ENCODE measurements around the gene MGAT4B.

Gene MGAT4B

DNA sequence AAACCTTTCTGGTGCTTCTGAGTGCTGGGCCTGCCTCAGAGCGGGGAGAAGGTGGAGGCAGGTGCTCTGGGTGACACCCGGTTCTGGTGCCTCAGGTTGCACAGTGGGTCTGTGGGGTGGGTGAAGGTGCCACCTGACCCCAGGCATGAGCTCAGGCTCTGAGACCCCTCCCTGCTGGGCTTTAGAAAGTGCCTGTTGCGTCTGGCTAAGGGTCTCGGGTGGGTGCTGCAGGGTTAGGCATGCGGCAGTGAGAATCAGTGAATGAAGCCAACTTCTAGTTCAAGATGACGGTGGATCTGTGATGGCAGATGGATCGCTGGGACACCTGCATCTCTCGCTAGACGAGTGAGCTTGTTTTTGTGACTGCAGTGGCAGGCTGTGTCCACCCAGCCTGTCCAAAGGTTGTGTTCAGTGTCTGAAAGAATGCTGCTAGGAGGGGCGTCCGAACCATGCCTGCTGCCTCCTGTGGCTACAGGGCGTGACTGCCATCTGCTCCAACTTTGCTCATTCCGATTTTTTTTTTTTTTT lies 19.1 kb upstream of the MGAT4B start:
- DNase-seq = no peak

DNA sequence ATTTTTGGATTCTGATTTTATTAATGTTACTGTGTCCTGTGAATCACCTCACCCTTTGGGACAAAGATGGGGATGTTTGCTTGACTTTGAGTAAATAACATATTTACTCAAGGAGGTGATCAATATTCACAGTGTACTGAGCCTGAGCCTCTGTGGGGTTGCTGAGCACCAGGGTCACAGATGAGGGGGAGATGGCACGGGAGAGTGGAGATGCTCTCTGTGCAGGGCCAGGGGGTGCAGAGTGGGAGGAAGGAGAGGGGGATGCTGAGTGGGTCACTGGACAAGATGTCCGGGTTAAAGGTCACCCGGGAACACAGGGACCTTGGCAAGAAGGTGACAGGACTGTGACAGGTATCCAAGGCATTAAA lies 18.1 kb upstream of the MGAT4B start:
- DNase-seq = no peak

DNA sequence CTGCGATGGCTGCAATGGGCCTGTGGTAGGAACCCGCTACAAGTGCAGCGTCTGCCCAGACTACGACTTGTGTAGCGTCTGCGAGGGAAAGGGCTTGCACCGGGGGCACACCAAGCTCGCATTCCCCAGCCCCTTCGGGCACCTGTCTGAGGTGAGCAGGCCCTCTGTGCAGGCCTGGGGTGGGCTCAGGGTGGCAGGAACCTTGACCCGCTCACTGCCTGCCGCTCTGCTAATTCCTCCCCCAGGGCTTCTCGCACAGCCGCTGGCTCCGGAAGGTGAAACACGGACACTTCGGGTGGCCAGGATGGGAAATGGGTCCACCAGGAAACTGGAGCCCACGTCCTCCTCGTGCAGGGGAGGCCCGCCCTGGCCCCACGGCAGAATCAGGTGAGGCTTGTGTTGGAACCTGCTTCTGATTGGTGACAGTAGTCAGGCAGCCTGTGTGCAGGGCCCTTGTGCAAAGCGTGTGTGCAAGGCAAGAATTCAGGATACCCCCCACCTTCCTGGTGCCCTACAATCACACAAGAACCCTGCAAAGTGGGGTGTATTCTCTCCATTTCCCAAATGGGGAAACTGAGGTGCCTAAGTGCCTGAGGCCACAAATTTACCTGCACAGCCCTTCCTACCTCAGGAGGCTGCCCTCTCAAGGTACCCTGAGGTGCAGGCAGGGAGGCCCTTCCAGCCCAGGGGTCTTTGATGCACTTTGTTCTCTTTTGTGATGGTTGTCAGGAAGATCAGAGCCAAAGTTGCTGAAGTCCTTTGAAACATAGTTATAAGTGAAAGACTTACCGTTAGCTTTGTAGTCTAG lies 17.5 kb upstream of the MGAT4B start:
- no peak for DNase-seq

DNA sequence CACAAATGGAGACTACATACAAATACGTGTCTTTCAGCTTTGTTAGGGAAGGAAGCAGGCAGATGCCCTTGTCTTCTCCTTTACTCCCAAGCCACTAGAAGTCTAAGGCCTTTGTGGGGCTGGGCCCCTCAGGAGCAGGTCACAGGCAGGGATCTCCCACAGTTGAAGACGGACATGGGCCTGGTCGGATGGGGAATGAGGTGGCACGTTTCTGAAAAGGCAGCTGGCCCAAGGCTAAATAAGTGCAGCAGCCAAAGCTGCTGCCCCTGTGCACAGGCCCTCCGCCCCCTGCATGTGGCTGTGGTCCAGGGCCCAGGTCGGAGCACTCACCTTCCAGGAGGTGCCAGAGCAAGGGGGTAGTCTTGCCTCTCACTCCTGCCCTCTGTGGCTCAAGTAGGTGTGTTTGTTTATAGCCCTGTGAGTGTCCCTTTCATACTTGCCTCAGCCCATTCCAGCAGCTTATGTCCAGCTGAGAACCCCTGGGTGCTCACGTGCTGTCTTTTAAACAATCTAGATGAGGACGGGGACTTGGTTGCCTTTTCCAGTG lies 15.9 kb upstream of the MGAT4B start:
- no peak for DNase-seq

DNA sequence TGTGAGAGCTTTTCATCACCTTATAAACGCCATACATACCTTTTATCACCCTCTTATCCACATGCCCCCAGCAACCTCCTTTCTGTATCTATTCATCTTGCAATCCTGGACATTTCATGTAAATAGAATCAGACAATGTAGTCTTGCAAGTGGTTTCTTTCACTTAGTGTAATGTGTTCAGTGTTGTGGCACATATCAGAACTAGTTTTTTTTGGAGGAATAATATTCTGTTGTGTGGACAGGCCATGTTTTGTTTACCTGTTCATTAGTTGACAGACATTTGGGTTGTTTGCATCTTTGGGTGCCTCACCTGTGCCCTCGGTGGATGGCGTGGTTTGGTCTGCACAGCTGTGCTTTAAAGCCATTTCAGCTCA lies 15.4 kb upstream of the MGAT4B start:
- no peak for DNase-seq

DNA sequence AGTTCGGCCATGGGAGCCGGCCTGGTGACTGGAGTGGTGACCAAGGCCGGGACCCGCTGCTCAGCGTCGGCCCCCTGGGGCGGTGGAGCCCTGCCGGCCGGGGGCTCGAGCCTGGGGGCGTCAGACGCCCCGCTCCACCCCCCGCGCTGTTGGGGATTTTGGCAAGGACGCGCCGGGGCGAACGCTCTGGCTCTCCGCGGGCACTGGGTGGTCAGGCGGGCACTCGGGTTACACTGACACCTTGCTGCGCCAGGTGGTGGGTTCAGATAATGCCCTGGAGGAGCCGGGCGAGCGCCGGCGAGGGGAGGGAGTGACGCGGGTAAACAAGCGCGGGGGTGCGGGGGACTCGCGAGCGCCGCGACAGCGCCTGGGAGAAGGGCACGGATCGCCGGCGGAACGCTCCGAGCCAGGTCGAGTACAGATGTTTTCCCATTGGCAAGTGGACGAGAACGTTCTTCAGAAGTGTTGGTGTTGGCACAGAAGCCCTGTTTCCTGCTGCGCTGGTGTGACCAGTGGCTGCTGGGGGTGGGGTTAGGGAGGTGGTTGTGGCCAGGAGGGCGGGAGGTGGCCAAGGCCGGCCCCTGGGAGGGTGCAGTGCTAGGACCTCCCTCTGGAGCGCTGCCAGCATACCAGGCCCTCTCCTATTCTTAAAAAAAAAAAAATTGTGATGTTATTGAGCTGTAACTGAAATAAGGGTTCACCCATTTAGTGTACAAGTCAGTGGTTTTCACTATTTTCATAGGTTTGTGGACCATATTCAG lies 14.8 kb upstream of the MGAT4B start:
- no peak for DNase-seq

DNA sequence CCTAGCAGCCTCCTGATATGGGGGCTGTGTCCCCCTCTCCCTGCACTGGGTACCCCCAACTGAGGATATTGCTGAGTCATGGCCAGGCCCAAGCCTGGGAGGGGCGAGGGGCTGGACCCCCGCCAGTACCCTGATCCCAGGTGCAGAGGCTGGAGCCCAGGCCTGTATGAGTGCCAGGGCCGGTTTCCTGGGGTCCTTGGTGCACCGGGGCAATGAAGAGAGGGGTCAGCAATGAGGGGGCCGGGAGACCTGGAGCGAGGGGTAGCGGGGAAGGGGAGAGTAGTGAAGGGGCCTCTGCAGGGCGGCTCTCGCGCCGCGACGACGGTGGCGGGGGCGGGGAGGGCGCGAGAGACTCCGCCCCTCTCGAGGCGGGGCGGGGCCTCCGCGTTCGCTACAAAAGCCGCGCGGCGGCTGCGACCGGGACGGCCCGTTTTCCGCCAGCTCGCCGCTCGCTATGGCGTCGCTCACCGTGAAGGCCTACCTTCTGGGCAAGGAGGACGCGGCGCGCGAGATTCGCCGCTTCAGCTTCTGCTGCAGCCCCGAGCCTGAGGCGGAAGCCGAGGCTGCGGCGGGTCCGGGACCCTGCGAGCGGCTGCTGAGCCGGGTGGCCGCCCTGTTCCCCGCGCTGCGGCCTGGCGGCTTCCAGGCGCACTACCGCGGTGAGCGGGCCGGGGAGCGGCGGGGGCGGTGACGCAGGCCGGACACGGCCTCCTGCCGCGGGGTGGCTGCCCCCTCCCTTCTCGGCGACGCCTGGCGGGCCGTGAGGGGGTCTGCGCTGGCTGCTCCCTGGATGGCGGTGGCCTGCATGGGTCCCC lies 14.0 kb upstream of the MGAT4B start, which contains the start of gene SQSTM1:
Gene SQSTM1 (plus strand): TSS at position 423 of the 815 bp plus-strand sequence. CDS start 32 bp downstream, at position 455.
- DNase-seq = no peak

DNA sequence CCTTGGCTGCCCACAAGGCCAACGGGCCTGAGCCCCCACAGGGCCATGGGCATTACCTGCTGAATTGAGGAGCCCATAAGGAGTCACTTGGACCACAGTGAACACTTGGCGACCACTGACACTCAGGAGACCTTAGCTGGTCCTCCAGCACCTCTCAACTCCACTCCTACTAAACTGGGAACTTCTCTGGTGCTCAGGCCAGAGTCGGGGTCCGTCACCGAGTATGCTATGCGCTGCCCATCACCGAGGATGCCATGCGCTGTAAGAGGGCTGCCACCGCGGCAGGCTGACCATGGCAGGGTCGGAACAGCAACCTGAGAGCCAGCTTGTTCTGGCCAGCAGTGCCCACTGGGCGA lies 13.4 kb upstream of the MGAT4B start:
- no peak for DNase-seq

DNA sequence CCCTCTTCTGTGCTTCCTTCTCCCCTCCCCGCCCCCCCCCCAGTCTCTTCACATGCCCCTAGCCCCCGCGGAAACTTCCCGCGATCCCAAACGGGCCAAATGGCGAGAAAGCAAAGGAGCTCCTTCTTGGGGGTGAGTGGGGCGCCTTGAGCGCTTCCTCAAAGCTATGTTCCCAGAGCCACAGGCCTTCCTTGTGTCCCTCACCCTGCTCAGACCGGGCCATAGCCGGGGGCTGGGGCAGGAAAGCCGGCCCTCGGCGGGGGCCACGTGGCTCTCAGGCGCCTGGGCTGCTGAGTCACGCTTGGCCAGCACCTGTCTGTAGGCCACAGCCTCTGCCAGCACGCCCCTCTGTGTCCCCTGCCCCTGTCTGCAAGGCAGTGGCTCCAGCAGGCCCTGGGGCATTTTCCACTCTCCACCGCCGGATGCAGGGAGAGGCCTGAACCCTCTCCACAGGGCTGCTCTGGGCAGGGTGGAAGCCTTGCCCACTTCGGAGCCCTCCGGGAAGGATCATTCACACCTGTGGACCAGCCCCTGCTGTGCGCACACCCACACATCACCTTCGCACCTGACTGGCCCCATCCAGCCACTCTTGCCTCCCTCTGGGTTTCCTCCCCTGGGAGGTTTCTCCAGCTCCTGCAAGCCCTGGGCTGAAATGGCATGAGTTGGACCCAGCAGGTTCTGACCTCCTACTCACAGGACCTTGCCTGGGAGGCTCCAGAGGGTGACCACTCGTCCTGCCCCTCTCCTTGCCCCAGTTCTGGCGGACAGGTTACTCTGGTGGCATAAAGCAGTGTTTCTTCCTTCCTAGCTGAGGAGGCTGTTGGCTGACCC lies 12.8 kb upstream of the MGAT4B start:
- no peak for DNase-seq

DNA sequence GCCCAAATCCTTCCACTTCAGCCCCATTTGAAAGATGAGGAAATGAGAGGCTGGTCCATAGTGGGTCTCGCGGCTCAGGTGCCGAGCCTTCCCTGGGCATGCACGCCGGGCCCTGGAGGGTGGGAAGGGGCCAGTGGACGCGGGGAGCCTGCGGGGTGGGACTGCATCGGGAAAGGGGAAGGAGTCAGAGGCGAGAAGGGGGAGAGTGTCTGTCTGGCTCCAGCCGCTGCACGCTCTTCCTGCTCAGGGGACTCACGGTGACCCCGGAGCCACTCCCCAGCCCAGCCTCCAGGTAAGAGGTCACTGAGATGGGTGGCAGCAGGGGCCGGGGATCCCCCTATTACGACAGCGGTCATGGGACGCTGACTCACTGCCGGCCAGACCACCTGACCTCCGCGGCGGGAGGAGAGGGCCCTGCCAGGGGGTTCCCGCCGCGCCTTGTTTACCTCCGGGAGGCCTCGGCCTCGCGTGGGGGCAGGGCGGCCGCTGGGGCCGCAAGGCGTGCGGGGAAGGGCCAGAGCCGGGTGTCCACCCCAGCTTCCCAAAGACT lies 12.2 kb upstream of the MGAT4B start:
- no peak for DNase-seq

DNA sequence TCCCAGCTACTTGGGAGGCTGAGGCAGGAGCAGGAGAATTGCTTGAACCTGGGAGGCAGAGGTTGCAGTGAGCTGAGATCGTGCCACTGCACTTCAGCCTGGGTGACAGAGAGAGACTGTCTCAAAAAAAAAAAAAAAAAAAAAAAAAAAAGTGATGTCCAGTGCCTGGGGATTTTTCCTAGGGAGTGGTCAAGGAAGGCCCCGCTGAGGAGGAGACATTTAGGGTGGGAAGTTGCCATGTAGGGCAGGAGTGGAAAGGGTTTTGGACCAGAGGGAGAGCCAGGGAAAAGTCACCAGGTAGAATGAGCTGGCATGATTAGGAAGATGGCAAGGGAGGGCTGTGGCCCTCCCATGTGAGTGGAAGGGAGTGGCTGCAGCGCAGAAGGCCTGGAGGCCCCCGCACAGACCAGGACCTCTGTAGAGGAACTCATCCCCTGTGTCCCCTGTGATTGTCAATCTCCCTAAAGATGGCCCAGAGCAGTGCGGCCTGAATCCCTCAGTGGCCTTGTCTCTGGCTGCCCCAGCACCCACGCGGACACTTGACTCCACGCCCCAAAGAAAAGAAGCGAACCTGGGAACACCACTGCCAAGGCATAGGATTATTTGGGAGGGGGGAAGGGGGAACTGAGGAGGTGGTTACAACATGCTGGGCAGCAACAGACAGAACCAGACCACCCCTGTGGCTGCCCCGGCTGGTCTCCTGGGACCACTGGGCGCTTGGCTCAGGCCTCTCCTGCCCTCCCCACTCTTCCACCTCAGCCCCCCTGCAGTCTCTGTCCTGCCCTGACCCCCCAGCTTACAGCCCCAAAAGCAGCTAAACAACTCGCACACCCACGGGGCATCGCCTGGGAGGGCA lies 11.5 kb upstream of the MGAT4B start:
- DNase-seq = no peak

DNA sequence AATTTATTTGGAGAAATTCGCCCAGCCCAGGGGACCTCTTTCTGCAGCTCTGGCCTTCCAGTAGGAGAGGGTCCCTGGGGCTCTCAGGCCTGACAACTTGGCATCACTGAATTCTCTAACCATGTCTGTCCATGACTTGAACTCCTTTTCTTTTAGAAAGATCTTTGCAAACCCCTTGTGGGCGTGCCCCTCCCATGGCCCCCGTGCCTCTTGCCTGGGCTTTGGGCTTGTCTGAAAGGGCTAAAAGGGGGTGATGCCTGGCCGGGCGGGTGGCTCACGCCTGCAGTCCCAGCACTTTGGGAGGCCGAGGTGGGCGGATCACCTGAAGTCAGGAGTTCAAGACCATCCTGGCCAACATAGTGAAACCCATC lies 10.8 kb upstream of the MGAT4B start:
- no peak for DNase-seq

DNA sequence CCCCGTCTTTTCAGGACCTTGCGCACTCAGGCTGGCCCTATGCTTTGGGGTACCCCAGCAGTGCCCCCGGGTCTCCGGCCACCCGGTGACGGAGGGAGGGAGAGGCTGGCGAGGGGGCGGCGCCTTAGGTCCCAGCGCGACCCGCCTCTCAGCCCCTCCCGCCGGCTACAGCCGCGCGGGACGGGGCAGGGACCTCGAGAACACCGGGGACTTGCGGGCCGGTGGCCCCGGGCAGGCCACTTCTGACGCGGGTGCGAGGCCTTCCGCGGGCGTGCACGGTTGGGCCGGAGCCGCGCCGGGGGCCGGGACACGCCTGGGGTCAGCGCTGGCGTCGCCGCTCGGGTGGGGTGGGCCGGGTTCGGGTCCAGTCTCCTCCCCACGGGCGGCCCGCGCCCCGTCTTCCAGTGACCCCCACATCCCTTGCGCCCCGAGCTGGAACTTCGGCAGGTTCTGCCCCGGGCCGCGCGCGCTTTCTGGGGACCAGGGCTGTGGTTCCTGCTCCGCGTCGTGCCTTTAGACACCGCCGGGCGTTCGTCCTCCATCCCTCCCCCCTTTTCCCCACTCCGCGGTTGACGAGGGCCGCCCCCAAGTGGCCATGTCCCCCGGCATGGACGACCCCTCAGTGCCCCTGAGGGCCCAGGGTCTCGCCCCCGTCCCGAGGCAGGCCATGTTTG lies 10.3 kb upstream of the MGAT4B start:
- DNase-seq = no peak

DNA sequence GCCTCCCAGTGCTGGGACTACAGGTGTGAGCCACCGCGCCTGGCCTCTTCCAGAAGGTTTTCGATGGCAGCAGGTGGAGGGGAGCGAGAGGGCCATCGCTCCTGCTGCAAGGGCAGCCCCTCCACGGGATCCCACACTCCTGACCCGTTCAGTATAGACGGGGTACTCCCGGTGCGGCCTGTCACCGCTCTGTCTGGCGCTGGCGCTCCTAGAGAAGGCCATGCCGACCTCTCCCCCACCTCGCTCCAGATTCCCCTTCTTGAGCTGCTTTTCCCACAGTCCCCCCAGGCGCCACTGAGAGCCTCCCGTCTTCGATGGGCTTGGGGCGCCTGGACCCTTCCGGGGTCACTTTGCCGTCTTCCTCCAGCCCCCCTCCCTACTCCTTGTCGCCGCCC lies 9.7 kb upstream of the MGAT4B start:
- no peak for DNase-seq

DNA sequence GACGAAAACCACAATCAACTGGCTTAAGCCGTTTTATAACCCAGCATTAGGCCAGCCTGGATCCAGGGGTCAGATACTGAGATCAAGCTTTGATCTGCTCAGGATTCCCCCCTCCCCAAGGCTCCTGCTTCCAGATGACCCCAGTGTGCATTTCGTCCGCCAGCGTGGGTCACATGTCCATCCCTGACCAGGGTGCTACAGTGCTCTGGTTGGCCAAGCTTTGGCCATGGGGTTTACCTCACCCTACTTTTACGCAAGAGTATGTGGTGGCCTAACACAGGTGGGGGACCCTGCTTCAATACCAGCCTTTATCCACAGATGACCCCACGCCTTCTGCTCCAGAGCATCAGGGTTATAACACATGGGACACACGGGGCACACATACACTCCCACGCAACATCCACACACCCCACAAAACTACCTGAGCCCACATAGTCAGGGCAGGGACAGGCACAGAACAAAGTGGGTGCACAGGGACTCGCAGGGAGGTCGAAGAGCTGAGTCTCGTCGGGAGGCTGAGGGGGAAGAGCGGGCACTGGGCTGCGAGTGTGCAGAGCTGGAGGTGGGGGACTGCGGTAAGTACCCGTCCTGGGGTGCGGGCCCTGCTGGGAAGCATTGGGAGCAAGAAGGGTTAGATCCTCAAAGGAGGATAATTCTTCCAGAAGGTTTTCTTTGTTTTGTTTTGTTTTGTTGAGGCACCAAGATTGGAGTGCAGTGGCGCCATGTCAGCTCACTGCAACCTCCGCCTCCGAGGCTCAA lies 9.0 kb upstream of the MGAT4B start:
- no peak for DNase-seq

DNA sequence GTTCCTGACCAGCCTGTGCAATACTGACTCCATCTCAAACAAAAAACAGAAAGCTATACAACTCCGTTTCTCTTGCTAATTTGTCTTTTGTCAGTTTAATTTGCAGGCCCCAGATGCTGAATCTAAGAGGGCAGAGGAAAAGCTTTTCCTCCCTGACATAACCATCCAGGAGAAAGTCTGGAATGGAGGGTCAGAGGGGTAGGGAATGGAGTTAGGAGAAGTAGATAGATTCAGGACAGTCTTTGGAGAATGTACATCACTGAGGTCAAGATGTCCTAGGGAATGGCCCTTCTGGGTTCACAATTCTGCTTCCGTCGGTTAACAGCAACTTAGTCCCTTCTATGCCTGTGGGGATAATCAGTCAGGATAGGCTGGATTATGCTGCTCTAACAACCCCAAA lies 7.4 kb upstream of the MGAT4B start:
- DNase-seq = no peak

DNA sequence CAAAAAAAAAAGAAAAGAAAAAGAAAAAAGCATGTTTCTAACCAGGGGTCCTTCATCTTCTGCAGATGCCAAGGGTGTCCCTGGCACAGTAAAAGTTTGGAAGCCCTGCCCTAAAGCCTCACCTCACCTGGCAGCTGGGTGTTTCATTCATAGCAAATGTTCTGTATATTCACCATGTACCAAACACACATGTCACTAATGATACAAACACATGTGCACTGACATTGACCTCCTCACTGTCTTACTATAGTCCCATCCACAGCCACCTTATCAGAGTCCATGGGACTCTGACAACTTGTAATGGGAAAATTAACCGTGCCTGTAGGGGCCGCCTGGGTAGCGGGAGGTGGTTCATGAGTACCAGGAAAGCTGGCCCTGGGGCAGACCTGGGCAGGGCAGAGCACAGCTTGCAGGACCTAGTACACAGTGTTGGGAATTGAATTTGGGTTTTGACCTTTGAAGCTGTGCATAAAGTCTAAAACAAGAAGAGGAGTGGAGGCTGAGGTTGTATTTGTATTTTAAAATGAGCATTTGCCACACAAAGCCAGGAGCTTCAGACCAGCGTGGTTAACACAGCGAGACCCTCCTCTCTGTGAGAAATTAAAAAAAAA lies 6.4 kb upstream of the MGAT4B start:
- DNase-seq = no peak

DNA sequence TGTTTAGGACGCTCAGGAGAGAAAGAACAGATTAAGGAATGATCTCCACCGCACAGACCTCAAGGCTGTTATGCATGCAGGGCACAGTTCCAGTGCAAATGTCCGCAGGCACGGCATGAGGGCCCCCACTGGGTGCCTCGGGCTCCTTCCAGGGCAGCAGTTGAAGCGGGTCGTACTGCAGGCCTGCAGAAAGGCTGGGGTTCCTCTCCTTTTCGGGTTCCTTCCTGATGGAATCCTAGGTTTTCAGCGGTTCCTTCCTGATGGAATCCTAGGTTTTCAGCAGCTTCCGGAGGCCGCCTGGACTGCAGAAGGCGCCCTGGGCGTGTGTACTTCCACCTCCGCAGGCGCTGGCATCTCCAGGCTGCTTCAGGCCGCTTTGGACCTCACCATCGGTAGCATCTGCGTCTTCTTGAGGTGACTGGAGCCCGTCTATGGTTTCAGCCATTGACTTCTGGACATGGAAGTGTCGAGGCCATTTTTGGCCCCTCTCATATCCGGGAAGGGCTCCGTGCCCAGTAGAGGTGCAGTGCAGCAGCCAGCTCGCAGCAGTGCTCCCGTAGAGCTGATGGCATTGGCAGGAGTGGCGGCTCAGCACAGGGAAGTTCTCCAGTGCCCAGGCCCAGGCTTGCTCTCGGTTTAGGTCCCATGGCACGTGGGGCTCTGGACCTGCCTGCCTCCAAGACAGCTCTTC lies 5.6 kb upstream of the MGAT4B start:
- no peak for DNase-seq

All from NCI-H524 treated with DMSO at 0.1 percent for 48 hours (cell line).